ENCODE data around the gene GAL3ST3.

- no peak for TF ChIP-seq CTBP1 (IDR thresholded peaks at IDR 0.05; ENCODE audit: borderline replicate concordance)
- TF ChIP-seq FOXM1 (IDR thresholded peaks at IDR 0.05; ENCODE audit: borderline replicate concordance): no peak
- TF ChIP-seq FOXK2 (IDR thresholded peaks at IDR 0.05): no peak
- TF ChIP-seq HDGF (IDR thresholded peaks at IDR 0.05; ENCODE audit: borderline replicate concordance): no peak
- TF ChIP-seq FOXA1 (IDR thresholded peaks at IDR 0.05): no peak
- no peak for TF ChIP-seq SP1 (IDR thresholded peaks at IDR 0.05)
- TF ChIP-seq BHLHE40 (IDR thresholded peaks at IDR 0.05; ENCODE audit: borderline replicate concordance): no peak
- TF ChIP-seq TARDBP (IDR thresholded peaks at IDR 0.05): no peak
- TF ChIP-seq ZNF384 (IDR thresholded peaks at IDR 0.05): no peak
Measured at GRCh38 chr11:66072081-66072480, 23.1 kb upstream of the GAL3ST3 start.
